T-helper 2 cell treated with Interferon-gamma antibody and Interleukin-4, amounts not matched to agents 5 μg/mL and 100 μg/mL, for 36 hours (primary cell): Measurements from ENCODE around the gene GPSM3.
"Not testable (repeated sequence)": the region's sequence is repeated elsewhere in the genome, so short reads cannot be mapped to it uniquely, and the experiment has no call there.

Experiments used
- DNase-seq: peaks from one replicate; pipeline ENCODE4 v3.0.0; 2021; ENCODE audit warnings: low spot score
- H3K27ac Mint-ChIP-seq: one replicate; pipeline ENCODE4 v1.8.0; 2021; ENCODE audit warnings: mild to moderate bottlenecking, mixed read lengths
- H3K27me3 Mint-ChIP-seq: one replicate; pipeline ENCODE4 v1.8.0; 2021; ENCODE audit warnings: low read depth, mixed read lengths
- H3K36me3 Mint-ChIP-seq: one replicate; pipeline ENCODE4 v1.8.0; 2021; ENCODE audit warnings: low read depth, mixed read lengths
- H3K4me1 Mint-ChIP-seq: one replicate; pipeline ENCODE4 v1.8.0; 2021; ENCODE audit warnings: low read depth, mixed read lengths
- H3K4me3 Mint-ChIP-seq: one replicate; pipeline ENCODE4 v1.8.0; 2022; ENCODE audit warnings: mild to moderate bottlenecking, moderate library complexity, mixed read lengths
- H3K9me3 Mint-ChIP-seq: one replicate; pipeline ENCODE4 v1.8.0; 2021; ENCODE audit warnings: mixed read lengths

Gene GPSM3

GRCh38 chr6:32213649-32214048, 21.2 kb upstream of the GPSM3 start:
- peaks cover 6% of the 10 kb centered on the region for H3K27me3 Mint-ChIP-seq
- no peak for DNase-seq
- H3K27ac Mint-ChIP-seq, result no peak overlapping the region

GRCh38 chr6:32212076-32212760, 19.8 kb upstream of the GPSM3 start:
- H3K4me3 Mint-ChIP-seq, result no peak overlapping the region
- DNase-seq, result no peak
- H3K27me3 Mint-ChIP-seq, result peaks cover 9% of the 10 kb centered on the region
- no peaks in the 10 kb centered on the region for H3K4me1 Mint-ChIP-seq
- no peaks in the 10 kb centered on the region for H3K36me3 Mint-ChIP-seq
- no peak overlapping the region for H3K27ac Mint-ChIP-seq
- H3K9me3 Mint-ChIP-seq, result no peaks in the 10 kb centered on the region

More at GRCh38 chr6:32213649-32214048, 21.2 kb upstream of the GPSM3 start:
- Mint-ChIP-seq H3K4me3 (no peak overlapping the region), H3K36me3 (no peaks in the 10 kb centered on the region), H3K9me3 (no peaks in the 10 kb centered on the region), H3K4me1 (no peaks in the 10 kb centered on the region)

- not testable (repeated sequence) for H3K27ac Mint-ChIP-seq, H3K9me3 Mint-ChIP-seq, H3K36me3 Mint-ChIP-seq, H3K4me3 Mint-ChIP-seq, H3K4me1 Mint-ChIP-seq, DNase-seq, H3K27me3 Mint-ChIP-seq
Observed at GRCh38 chr6:32211432-32211831, 19.0 kb upstream of the GPSM3 start.

- Mint-ChIP-seq H3K27ac (no peak overlapping the region), H3K27me3 (peaks cover 14% of the 10 kb centered on the region)
Observed at GRCh38 chr6:32210191-32210601, 17.8 kb upstream of the GPSM3 start.

GRCh38 chr6:32208996-32209395, 16.6 kb upstream of the GPSM3 start:
- Mint-ChIP-seq H3K36me3 (no peaks in the 10 kb centered on the region), H3K9me3 (no peaks in the 10 kb centered on the region), H3K27ac (no peak overlapping the region), H3K4me3 (no peak overlapping the region), H3K27me3 (peaks cover 23% of the 10 kb centered on the region), H3K4me1 (no peaks in the 10 kb centered on the region)
- no peak for DNase-seq

More at GRCh38 chr6:32210191-32210601, 17.8 kb upstream of the GPSM3 start:
- H3K4me1 Mint-ChIP-seq, result no peaks in the 10 kb centered on the region
- no peak overlapping the region for H3K4me3 Mint-ChIP-seq
- H3K36me3 Mint-ChIP-seq, result no peaks in the 10 kb centered on the region
- no peak for DNase-seq
- no peaks in the 10 kb centered on the region for H3K9me3 Mint-ChIP-seq

GRCh38 chr6:32204268-32204715, 11.8 kb upstream of the GPSM3 start:
- Mint-ChIP-seq H3K27ac (no peak overlapping the region), H3K36me3 (no peaks in the 10 kb centered on the region), H3K9me3 (no peaks in the 10 kb centered on the region), H3K4me3 (no peak overlapping the region), H3K27me3 (peaks cover 27% of the 10 kb centered on the region), H3K4me1 (no peaks in the 10 kb centered on the region)
- no peak for DNase-seq

- Mint-ChIP-seq H3K36me3 (no peaks in the 10 kb centered on the region), H3K27me3 (peaks cover 25% of the 10 kb centered on the region), H3K9me3 (no peaks in the 10 kb centered on the region), H3K4me3 (no peak overlapping the region), H3K27ac (no peak overlapping the region), H3K4me1 (no peaks in the 10 kb centered on the region)
- DNase-seq, result no peak
Observed at GRCh38 chr6:32203426-32204267, 11.2 kb upstream of the GPSM3 start.

GRCh38 chr6:32202186-32202585, 9.7 kb upstream of the GPSM3 start:
- H3K4me1 Mint-ChIP-seq, result no peaks in the 10 kb centered on the region
- no peak for DNase-seq
- no peaks in the 10 kb centered on the region for H3K9me3 Mint-ChIP-seq
- H3K27ac Mint-ChIP-seq, result no peak overlapping the region
- no peak overlapping the region for H3K4me3 Mint-ChIP-seq
- H3K36me3 Mint-ChIP-seq, result no peaks in the 10 kb centered on the region
- peaks cover 19% of the 10 kb centered on the region for H3K27me3 Mint-ChIP-seq

- H3K4me3 Mint-ChIP-seq, result no peak overlapping the region
- no peak for DNase-seq
- no peak overlapping the region for H3K27ac Mint-ChIP-seq
- peaks cover 13% of the 10 kb centered on the region for H3K27me3 Mint-ChIP-seq
- H3K36me3 Mint-ChIP-seq, result no peaks in the 10 kb centered on the region
- peaks cover 5% of the 10 kb centered on the region for H3K4me1 Mint-ChIP-seq
- no peaks in the 10 kb centered on the region for H3K9me3 Mint-ChIP-seq
Observed at GRCh38 chr6:32200711-32201475, 8.4 kb upstream of the GPSM3 start.

GRCh38 chr6:32198866-32199265, 6.4 kb upstream of the GPSM3 start:
- Mint-ChIP-seq H3K36me3 (no peaks in the 10 kb centered on the region), H3K27ac (no peak overlapping the region), H3K4me3 (no peak overlapping the region), H3K9me3 (no peaks in the 10 kb centered on the region), H3K4me1 (peaks cover 20% of the 10 kb centered on the region), H3K27me3 (peaks cover 4% of the 10 kb centered on the region)
- no peak for DNase-seq

GRCh38 chr6:32198345-32198696, 5.9 kb upstream of the GPSM3 start:
- no peaks in the 10 kb centered on the region for H3K36me3 Mint-ChIP-seq
- H3K4me1 Mint-ChIP-seq, result peaks cover 25% of the 10 kb centered on the region
- H3K27ac Mint-ChIP-seq, result no peak overlapping the region
- H3K27me3 Mint-ChIP-seq, result peaks cover 2% of the 10 kb centered on the region
- no peak for DNase-seq
- no peak overlapping the region for H3K4me3 Mint-ChIP-seq
- H3K9me3 Mint-ChIP-seq, result no peaks in the 10 kb centered on the region

- Mint-ChIP-seq H3K36me3 (peaks cover 9% of the 10 kb centered on the region), H3K4me3 (peak overlapping the region; percentile 96), H3K4me1 (peaks cover 27% of the 10 kb centered on the region), H3K27ac (peak overlapping the region; percentile 99), H3K9me3 (no peaks in the 10 kb centered on the region), H3K27me3 (no peaks in the 10 kb centered on the region)
- DNase-seq, result no peak
Observed at GRCh38 chr6:32196682-32197616, 4.5 kb upstream of the GPSM3 start.
